Right cardiac atrium (tissue), 5 donors: ENCODE results near the gene DAP3. TPM values are rescaled to one million over a fixed set of nuclear protein-coding genes. Genes with fewer than 3 reads are reported as not detected.
"Not testable (repeated sequence)": the region's sequence is repeated elsewhere in the genome, so short reads cannot be mapped to it uniquely, and the experiment has no call there.

Experiments used
- ATAC-seq, 2 donors: fragments of 200-7000 bp; cut with Tn5 transposase; one replicate each; pipeline versions ENCODE4 v1.8.0 to v1.9.1; 2020; ENCODE audit warnings: moderate library complexity in 2 of 2, mild to moderate bottlenecking in 1 of 2
- DNase-seq, 3 donors: peaks; one replicate each; pipeline ENCODE4 v3.0.0-alpha.2; 2020
- H3K27ac ChIP-seq: one replicate; pipeline ENCODE4 v1.5.1; 2013; ENCODE audit warnings: mild to moderate bottlenecking, low read length, control low read depth, moderate library complexity
- H3K27me3 ChIP-seq: one replicate; pipeline ENCODE4 v1.6.1; 2013; ENCODE audit not compliant: control insufficient read depth, insufficient read depth
- H3K4me1 ChIP-seq: one replicate; pipeline ENCODE4 v1.6.1; 2013; ENCODE audit warnings: low read length; ENCODE audit not compliant: control insufficient read depth, insufficient read depth
- H3K4me3 ChIP-seq: one replicate; pipeline ENCODE4 v1.5.1; 2013; ENCODE audit warnings: low read length, control low read depth
- H3K9me3 ChIP-seq: one replicate; pipeline ENCODE4 v1.6.1; 2013; ENCODE audit warnings: low read length; ENCODE audit not compliant: control insufficient read depth
- WGBS: extraction: QIAGEN DNeasy Blood & Tissue Kit; methylation state at CpG from one replicate; pipeline ENCODE4 v1.1.7; 2013; 5-methylcytosine and 5-hydroxymethylcytosine counted together
- intact Hi-C, 4 donors: fragments of 100-400 bp; cut with DNase I; formaldehyde crosslinking; loops; one replicate each; pipeline versions ENCODE4 v1.11.0 to v1.14.0; 2022 to 2023
- polyA plus RNA-seq: library from polyadenylated mRNA; stranded (reverse); fragments of 200-250 nt; gene quantifications from one replicate; pipeline ENCODE4 v1.2.3, GENCODE V29; 2013
- total RNA-seq, 4 donors: library from RNA; stranded (reverse); fragmentation: NEBNext Ultra II Directional; extraction: Animal tissue kit (Norgen Biotek cat#: 25700); gene quantifications; one replicate each; pipeline ENCODE4 v1.2.1, GENCODE V29; 2021
- donor health status: healthy with polysubstance abuse.
- donor health status: DM: no; HTN: yes; CAD: no.
- donor health status: DM: no; HTN: no; CAD: no.
- donor health status: DM: no; HTN: yes; CAD: no; lungs with severe emphysema.
- donor health status: DM: yes; HTN: yes; CAD: no.

Gene DAP3
- total and polyA plus RNA-seq, 5 donors, result 83.5 to 91.9 (median 88.5) TPM

- H3K9me3 ChIP-seq, intact Hi-C loops, H3K4me3 ChIP-seq, DNase-seq, ATAC-seq, H3K27ac ChIP-seq, H3K27me3 ChIP-seq, H3K4me1 ChIP-seq: not testable (repeated sequence)
- 98% methylated on average over 3 of the region's 3 CpGs for WGBS
Measured at GRCh38 chr1:155759017-155759416, 70.1 kb downstream of the DAP3 start.

- DNase-seq, result no peak
- intact Hi-C loops, result no loop called here
- no peak for ATAC-seq
- 94% methylated on average over 4 of the region's 4 CpGs for WGBS
- no peak overlapping the region for H3K4me3 ChIP-seq
- no peaks in the 10 kb centered on the region for H3K27me3 ChIP-seq
- no peaks in the 10 kb centered on the region for H3K4me1 ChIP-seq
- H3K9me3 ChIP-seq, result no peaks in the 10 kb centered on the region
- H3K27ac ChIP-seq, result no peak overlapping the region
Measured at GRCh38 chr1:155759966-155760630, 71.2 kb downstream of the DAP3 start.

- WGBS, result 93% methylated on average over 2 of the region's 2 CpGs
- Histone ChIP-seq H3K27me3 (no peaks in the 10 kb centered on the region), H3K4me3 (no peak overlapping the region), H3K4me1 (no peaks in the 10 kb centered on the region), H3K27ac (no peak overlapping the region), H3K9me3 (no peaks in the 10 kb centered on the region)
- intact Hi-C loops, result no loop called here
- ATAC-seq (no peak), DNase-seq (no peak)
Measured at GRCh38 chr1:155760751-155761475, 72.0 kb downstream of the DAP3 start.

GRCh38 chr1:155761736-155762405 lies 73.0 kb downstream of the DAP3 start:
- intact Hi-C loops, result no loop called here
- no peaks in the 10 kb centered on the region for H3K27me3 ChIP-seq
- H3K27ac ChIP-seq, result no peak overlapping the region
- no peak overlapping the region for H3K4me3 ChIP-seq
- H3K9me3 ChIP-seq, result no peaks in the 10 kb centered on the region
- H3K4me1 ChIP-seq, result no peaks in the 10 kb centered on the region
- no peak for DNase-seq
- ATAC-seq, result no peak
- 90% methylated on average over 11 of the region's 11 CpGs for WGBS

- intact Hi-C loops, H3K9me3 ChIP-seq, H3K4me3 ChIP-seq, H3K4me1 ChIP-seq, H3K27ac ChIP-seq, H3K27me3 ChIP-seq: not testable (repeated sequence)
- peak in 1 of 2 donors; percentile 63 for ATAC-seq
- peak in 1 of 3 donors; percentile 52 for DNase-seq
- WGBS, result 82% methylated on average over 6 of the region's 6 CpGs
Measured at GRCh38 chr1:155763090-155763815, 74.4 kb downstream of the DAP3 start.

GRCh38 chr1:155763989-155764388 lies 75.1 kb downstream of the DAP3 start:
- H3K9me3 ChIP-seq, ATAC-seq, H3K27me3 ChIP-seq, intact Hi-C loops, H3K4me1 ChIP-seq, H3K4me3 ChIP-seq, H3K27ac ChIP-seq, DNase-seq: not testable (repeated sequence)
- 95% methylated on average over 7 of the region's 7 CpGs for WGBS

GRCh38 chr1:155767399-155767989 lies 78.6 kb downstream of the DAP3 start:
- H3K4me3 ChIP-seq, ATAC-seq, H3K4me1 ChIP-seq, DNase-seq, H3K27me3 ChIP-seq, H3K9me3 ChIP-seq, H3K27ac ChIP-seq, intact Hi-C loops: not testable (repeated sequence)
- 85% methylated on average over 4 of the region's 5 CpGs for WGBS

- intact Hi-C loops, result no loop called here
- Histone ChIP-seq H3K4me3 (no peak overlapping the region), H3K4me1 (no peaks in the 10 kb centered on the region), H3K9me3 (no peaks in the 10 kb centered on the region), H3K27me3 (no peaks in the 10 kb centered on the region), H3K27ac (no peak overlapping the region)
- ATAC-seq, result no peak
- 82% methylated on average over 5 of the region's 5 CpGs for WGBS
- DNase-seq, result no peak
Measured at GRCh38 chr1:155769257-155769656, 80.4 kb downstream of the DAP3 start.

- ATAC-seq, result no peak
- H3K4me1 ChIP-seq, result no peaks in the 10 kb centered on the region
- intact Hi-C loops, result no loop called here
Measured at GRCh38 chr1:155773221-155773620, 84.3 kb downstream of the DAP3 start.

GRCh38 chr1:155776414-155776813 lies 87.5 kb downstream of the DAP3 start:
- no peaks in the 10 kb centered on the region for H3K27me3 ChIP-seq
- no peaks in the 10 kb centered on the region for H3K4me1 ChIP-seq
- intact Hi-C loops, result no loop called here
- WGBS, result 87% methylated on average over 4 of the region's 4 CpGs
- no peak for DNase-seq
- H3K9me3 ChIP-seq, result no peaks in the 10 kb centered on the region
- H3K4me3 ChIP-seq, result no peak overlapping the region
- no peak overlapping the region for H3K27ac ChIP-seq
- no peak for ATAC-seq

More at GRCh38 chr1:155773221-155773620, 84.3 kb downstream of the DAP3 start:
- H3K4me3 ChIP-seq, result no peak overlapping the region
- no peaks in the 10 kb centered on the region for H3K27me3 ChIP-seq
- H3K27ac ChIP-seq, result no peak overlapping the region
- H3K9me3 ChIP-seq, result no peaks in the 10 kb centered on the region
- no peak for DNase-seq
- 92% methylated on average over 2 of the region's 2 CpGs for WGBS
